GM19372 (cell line): ENCODE results near the gene KDELR3.
"Not testable (repeated sequence)": the region's sequence is repeated elsewhere in the genome, so short reads cannot be mapped to it uniquely, and the experiment has no call there.

Source experiments
- ATAC-seq: cut with Tn5 transposase; IDR thresholded peaks from one replicate; pipeline ENCODE4 v1.9.1; 2021; ENCODE audit warnings: mild to moderate bottlenecking, low read depth, moderate library complexity; ENCODE audit not compliant: unreplicated experiment

Gene KDELR3

GRCh38 chr22:38455076-38455529 lies 12.8 kb upstream of the KDELR3 start, which contains the start of gene KCNJ4:
Gene KCNJ4 (minus strand): TSS chr22:38455199. CDS start chr22:38428132, 27,067 bp downstream.
- ATAC-seq: no peak

- ATAC-seq: no peak
Measured at GRCh38 chr22:38455530-38456271, 12.2 kb upstream of the KDELR3 start.

- ATAC-seq: no peak
Measured at GRCh38 chr22:38456272-38456835, 11.5 kb upstream of the KDELR3 start.

GRCh38 chr22:38456841-38457699 lies 10.8 kb upstream of the KDELR3 start:
- ATAC-seq: no peak

- no peak for ATAC-seq
Measured at GRCh38 chr22:38460426-38460840, 7.5 kb upstream of the KDELR3 start.

- no peak for ATAC-seq
Measured at GRCh38 chr22:38461057-38461413, 6.9 kb upstream of the KDELR3 start.

- no peak for ATAC-seq
Measured at GRCh38 chr22:38461414-38462081, 6.3 kb upstream of the KDELR3 start.

GRCh38 chr22:38462960-38463784 lies 4.7 kb upstream of the KDELR3 start:
- no peak for ATAC-seq

- no peak for ATAC-seq
Measured at GRCh38 chr22:38464992-38465672, 2.8 kb upstream of the KDELR3 start.

GRCh38 chr22:38465673-38466490 lies 2.0 kb upstream of the KDELR3 start:
- no peak for ATAC-seq

- ATAC-seq: no peak
Measured at GRCh38 chr22:38467438-38467903, 425 bp upstream of the KDELR3 start.

GRCh38 chr22:38468443-38469305 lies 778 bp downstream of the KDELR3 start:
- no peak for ATAC-seq

GRCh38 chr22:38469306-38469781 lies 1.4 kb downstream of the KDELR3 start:
- no peak for ATAC-seq

- not testable (repeated sequence) for ATAC-seq
Measured at GRCh38 chr22:38470179-38470578, 2.3 kb downstream of the KDELR3 start.

- no peak for ATAC-seq
Measured at GRCh38 chr22:38471237-38471636, 3.3 kb downstream of the KDELR3 start.

- no peak for ATAC-seq
Measured at GRCh38 chr22:38474003-38474607, 6.2 kb downstream of the KDELR3 start.

- ATAC-seq: no peak
Measured at GRCh38 chr22:38477585-38477984, 9.7 kb downstream of the KDELR3 start.
